OCI-LY7 (cell line): ENCODE measurements around the gene CUX1. TPM values are rescaled to one million over a fixed set of nuclear protein-coding genes. Genes with fewer than 3 reads are reported as not detected.

Experiments
- BruUV-seq: library from RNA; stranded (reverse); fragments of 400-500 nt; replicated peaks from 2 replicates; lab custom pipeline; 2021; lab: Mats Ljungman, UMichigan
- CTCF ChIA-PET: fragments of 300-600 bp; sonication (Branson Sonifier 250); formaldehyde crosslinking; loops from one replicate; lab custom pipeline; 2022; ENCODE audit warnings: antibody characterized with exemption; ENCODE audit not compliant: unreplicated experiment; lab: Charles Lee
- POLR2A ChIA-PET: fragments of 300-600 bp; sonication (Branson Sonifier 250); formaldehyde crosslinking; loops from one replicate; lab custom pipeline; 2022; ENCODE audit warnings: antibody characterized with exemption; lab: Charles Lee
- DNase-seq: peaks from one replicate; pipeline ENCODE4 v3.0.0-alpha.2; 2015; ENCODE audit warnings: low spot score
- H2AFZ ChIP-seq: fragments of 200-600 bp; sonication (generic), shearing (Covaris generic); 2 replicates; pipeline ENCODE4 v1.6.1; 2014; ENCODE audit warnings: mild to moderate bottlenecking, antibody characterized with exemption, low read length, moderate library complexity
- H3K27ac ChIP-seq: fragments of 200-600 bp; sonication (generic); 2 replicates; pipeline ENCODE4 v1.5.1; 2014; ENCODE audit warnings: mixed run types, low read depth, mild to moderate bottlenecking, moderate library complexity, low read length, inconsistent platforms; ENCODE audit not compliant: poor library complexity, severe bottlenecking
- H3K36me3 ChIP-seq: fragments of 200-600 bp; sonication (generic); 2 replicates; pipeline ENCODE4 v1.6.1; 2014; ENCODE audit warnings: mild to moderate bottlenecking, antibody characterized with exemption, low read length, moderate library complexity, mixed read lengths; ENCODE audit not compliant: insufficient read depth
- H3K4me1 ChIP-seq: fragments of 200-600 bp; sonication (generic); 2 replicates; pipeline ENCODE4 v1.5.1; 2014; ENCODE audit warnings: mild to moderate bottlenecking, low read length; ENCODE audit not compliant: insufficient read depth, poor library complexity, severe bottlenecking
- H3K4me2 ChIP-seq: fragments of 200-600 bp; sonication (generic); 2 replicates; pipeline ENCODE4 v1.6.1; 2014; ENCODE audit warnings: mild to moderate bottlenecking, low read length
- H3K4me3 ChIP-seq: fragments of 200-600 bp; sonication (generic); 2 replicates; pipeline ENCODE4 v1.5.1; 2014; ENCODE audit warnings: mild to moderate bottlenecking, low read depth, low read length; ENCODE audit not compliant: poor library complexity, severe bottlenecking
- H3K79me2 ChIP-seq: fragments of 200-600 bp; sonication (generic); 2 replicates; pipeline ENCODE4 v1.6.1; 2016; ENCODE audit warnings: low read depth, mild to moderate bottlenecking, low read length, moderate library complexity, mixed read lengths; ENCODE audit not compliant: insufficient read depth
- H3K9me2 ChIP-seq: fragments of 200-600 bp; sonication (generic); 2 replicates; pipeline ENCODE4 v1.6.1; 2016; ENCODE audit warnings: mild to moderate bottlenecking, low read length, mixed read lengths; ENCODE audit not compliant: insufficient read depth
- H3K9me3 ChIP-seq: fragments of 200-600 bp; sonication (generic); 2 replicates; pipeline ENCODE4 v1.6.1; 2014; ENCODE audit warnings: mild to moderate bottlenecking, mixed run types, low read length, mixed read lengths
- H4K20me1 ChIP-seq: fragments of 200-600 bp; sonication (generic); 2 replicates; pipeline ENCODE4 v1.6.1; 2014; ENCODE audit warnings: mild to moderate bottlenecking, antibody characterized with exemption, low read length, moderate library complexity, mixed read lengths; ENCODE audit not compliant: insufficient read depth
- CTCF ChIP-seq: fragments of 200-600 bp; sonication (generic); conservative IDR thresholded peaks from 2 replicates; pipeline ENCODE4 v1.5.1; 2014; ENCODE audit warnings: mild to moderate bottlenecking, antibody characterized with exemption, low read length, moderate library complexity, mixed read lengths
- EZH2phosphoT487 ChIP-seq: fragments of 200-600 bp; sonication (generic); IDR thresholded peaks from 2 replicates; pipeline ENCODE4 v1.6.1; 2018; ENCODE audit warnings: low read depth, borderline replicate concordance, mild to moderate bottlenecking, mixed run types, antibody characterized with exemption, low read length, moderate library complexity, mixed read lengths
- intact Hi-C: fragments of 100-400 bp; cut with micrococcal nuclease; formaldehyde crosslinking; loops from one replicate; pipeline ENCODE4 v1.10.0; 2022; ENCODE audit not compliant: unreplicated experiment
- total RNA-seq, 2 experiments: library from RNA; depleted of rRNA in 1 of 2; stranded (reverse); fragments of >200 nt in 1 of 2; shearing (Covaris generic) in 1 of 2; gene quantifications; 2 replicates each; pipeline ENCODE4 v1.2.3, GENCODE V29; 2014 to 2022

CUX1 gene
- total RNA-seq, 2 experiments from 2014 or later: 143 to 199 TPM

GRCh38 chr7:102204212-102204611 lies 386.8 kb downstream of the CUX1 start:
- TF ChIP-seq CTCF: no peak
- no peak for TF ChIP-seq EZH2phosphoT487
- ChIA-PET CTCF (no interaction called here), POLR2A (no interaction called here)
- H3K27ac ChIP-seq: no peak overlapping the region
- intact Hi-C loops: no loop called here
- H4K20me1 ChIP-seq: no peaks in the 10 kb centered on the region
- H2AFZ ChIP-seq: no peak overlapping the region
- H3K4me1 ChIP-seq: no peaks in the 10 kb centered on the region
- H3K4me3 ChIP-seq: no peak overlapping the region
- H3K79me2 ChIP-seq: no peaks in the 10 kb centered on the region
- no peaks in the 10 kb centered on the region for H3K9me2 ChIP-seq
- no peaks in the 10 kb centered on the region for H3K9me3 ChIP-seq
- DNase-seq: no peak
- no TSS peak for BruUV-seq
- H3K4me2 ChIP-seq: no peak overlapping the region
- peaks cover 100% of the 10 kb centered on the region for H3K36me3 ChIP-seq

- BruUV-seq: no TSS peak
- Histone ChIP-seq H3K27ac (no peak overlapping the region), H3K79me2 (no peaks in the 10 kb centered on the region), H3K9me2 (no peaks in the 10 kb centered on the region), H4K20me1 (no peaks in the 10 kb centered on the region), H3K4me1 (no peaks in the 10 kb centered on the region), H3K4me3 (no peak overlapping the region), H3K9me3 (no peaks in the 10 kb centered on the region), H3K4me2 (no peak overlapping the region), H2AFZ (no peak overlapping the region), H3K36me3 (peaks cover 100% of the 10 kb centered on the region)
- no peak for TF ChIP-seq EZH2phosphoT487
- ChIA-PET POLR2A (interaction anchor here (0.7 kb wide), 1 partner anchor 64 kb away, joined by 3 read pairs; no protein-coding TSS in a partner anchor), CTCF (no interaction called here)
- DNase-seq: no peak
- intact Hi-C loops: no loop called here
Observed at GRCh38 chr7:102205915-102206314, 388.5 kb downstream of the CUX1 start.

- Histone ChIP-seq H3K27ac (no peak overlapping the region), H3K9me3 (no peaks in the 10 kb centered on the region), H3K4me3 (no peak overlapping the region), H3K79me2 (no peaks in the 10 kb centered on the region), H3K36me3 (peaks cover 100% of the 10 kb centered on the region), H4K20me1 (no peaks in the 10 kb centered on the region), H3K9me2 (no peaks in the 10 kb centered on the region), H3K4me2 (no peak overlapping the region), H2AFZ (no peak overlapping the region), H3K4me1 (no peaks in the 10 kb centered on the region)
- ChIA-PET POLR2A (no interaction called here), CTCF (no interaction called here)
- intact Hi-C loops: no loop called here
- BruUV-seq: no TSS peak
- DNase-seq: no peak
- TF ChIP-seq CTCF (no peak), EZH2phosphoT487 (no peak)
Observed at GRCh38 chr7:102208826-102209225, 391.4 kb downstream of the CUX1 start.
